HG03469 (cell line): ENCODE results near the gene MBD3L2.
"Not testable (repeated sequence)": the region's sequence is repeated elsewhere in the genome, so short reads cannot be mapped to it uniquely, and the experiment has no call there.

Source experiments
- ATAC-seq: cut with Tn5 transposase; IDR thresholded peaks from one replicate; pipeline ENCODE4 v1.9.1; 2021; ENCODE audit warnings: mild to moderate bottlenecking, moderate library complexity, moderate number of reproducible peaks; ENCODE audit not compliant: unreplicated experiment

The MBD3L2 gene

GRCh38 chr19:7049021-7049420, at the start of gene MBD3L2:
Gene MBD3L2, plus strand, starts transcription at chr19:7049321. Its CDS starts 53 bp downstream, at chr19:7049374.
- not testable (repeated sequence) for ATAC-seq

- ATAC-seq = no peak
Observed at GRCh38 chr19:6999933-7000332, 49.2 kb upstream of the MBD3L2 start.

GRCh38 chr19:7000333-7000732, 48.8 kb upstream of the MBD3L2 start:
- no peak for ATAC-seq

- no peak for ATAC-seq
Observed at GRCh38 chr19:7000816-7001215, 48.3 kb upstream of the MBD3L2 start.

GRCh38 chr19:7004313-7004931, 44.7 kb upstream of the MBD3L2 start:
- ATAC-seq = no peak

GRCh38 chr19:7006135-7006704, 42.9 kb upstream of the MBD3L2 start:
- ATAC-seq = no peak

GRCh38 chr19:7007859-7008258, 41.3 kb upstream of the MBD3L2 start:
- ATAC-seq = no peak

- ATAC-seq = no peak
Observed at GRCh38 chr19:7010722-7011593, 38.2 kb upstream of the MBD3L2 start.

- no peak for ATAC-seq
Observed at GRCh38 chr19:7013678-7014077, 35.4 kb upstream of the MBD3L2 start.

- ATAC-seq = no peak
Observed at GRCh38 chr19:7018828-7019227, 30.3 kb upstream of the MBD3L2 start.

GRCh38 chr19:7021331-7021730, 27.8 kb upstream of the MBD3L2 start, which contains the start of gene MBD3L2B:
Gene MBD3L2B, minus strand, starts transcription at chr19:7021431. Its CDS starts 34 bp downstream, at chr19:7021397.
- ATAC-seq = not testable (repeated sequence)

GRCh38 chr19:7028790-7029189, 20.3 kb upstream of the MBD3L2 start:
- not testable (repeated sequence) for ATAC-seq

- not testable (repeated sequence) for ATAC-seq
Observed at GRCh38 chr19:7030278-7030677, 18.8 kb upstream of the MBD3L2 start, which contains the start of gene MBD3L5. Gene MBD3L5, plus strand, starts transcription at chr19:7030578. Its CDS starts 34 bp downstream, at chr19:7030612.

GRCh38 chr19:7040079-7040478, 9.0 kb upstream of the MBD3L2 start, which contains the start of gene MBD3L4:
Gene MBD3L4, minus strand, starts transcription at chr19:7040179. Its CDS starts 35 bp downstream, at chr19:7040144.
- not testable (repeated sequence) for ATAC-seq

GRCh38 chr19:7041563-7041962, 7.6 kb upstream of the MBD3L2 start:
- not testable (repeated sequence) for ATAC-seq

GRCh38 chr19:7051421-7051820, 2.3 kb downstream of the MBD3L2 start:
- not testable (repeated sequence) for ATAC-seq

GRCh38 chr19:7052896-7053295, 3.8 kb downstream of the MBD3L2 start:
- not testable (repeated sequence) for ATAC-seq

GRCh38 chr19:7054635-7055368, 5.7 kb downstream of the MBD3L2 start:
- not testable (repeated sequence) for ATAC-seq

- ATAC-seq = not testable (repeated sequence)
Observed at GRCh38 chr19:7055679-7056078, 6.6 kb downstream of the MBD3L2 start.

GRCh38 chr19:7056371-7056770, 7.2 kb downstream of the MBD3L2 start:
- ATAC-seq = not testable (repeated sequence)

GRCh38 chr19:7058576-7058975, 9.5 kb downstream of the MBD3L2 start, which contains the start of gene MBD3L3:
Gene MBD3L3, minus strand, starts transcription at chr19:7058676. Its CDS starts 71 bp downstream, at chr19:7058605.
- ATAC-seq = not testable (repeated sequence)
